ENCODE data around the gene FGFR1OP2. TPM values are rescaled to one million over a fixed set of nuclear protein-coding genes. Genes with fewer than 3 reads are reported as not detected.
"Not testable (repeated sequence)": the region's sequence is repeated elsewhere in the genome, so short reads cannot be mapped to it uniquely, and the experiment has no call there.

FGFR1OP2 gene
- total RNA-seq, 4 donors from 2014 or later: 68.1 to 134 (median 96.9) TPM

GRCh38 chr12:26941215-26941594, 2.9 kb downstream of the FGFR1OP2 start:
- H3K4me3 ChIP-seq (replicated peaks in 1 of 3): no peak overlapping the region
- TF ChIP-seq CTCF (IDR thresholded peaks at IDR 0.05) (no peak), POLR2A (IDR thresholded peaks at IDR 0.05) (no peak)
- no peaks in the 10 kb centered on the region for H3K27me3 ChIP-seq
- DNase-seq: no peak
- peak overlapping the region in 1 of 3 donors; percentile 12 for H3K27ac ChIP-seq
- no peaks in the 10 kb centered on the region for H3K36me3 ChIP-seq
- H3K4me1 ChIP-seq: peaks cover 35 to 40% of the 10 kb centered on the region in 2 donors
- no peaks in the 10 kb centered on the region for H3K9me3 ChIP-seq
- intact Hi-C loops (cut with DNase I): loop anchor here (5.0 kb wide), 1 partner anchor 71 kb away; the partner anchor contains the start of gene TM7SF3
- WGBS, 2 donors: 60 to 67% methylated on average over 1 of the region's 1 CpG

GRCh38 chr12:26948309-26948708, 10.0 kb downstream of the FGFR1OP2 start:
- 85 to 93% methylated on average over 1 of the region's 1 CpG for WGBS, 2 donors
- TF ChIP-seq POLR2A (IDR thresholded peaks at IDR 0.05) (no peak), CTCF (IDR thresholded peaks at IDR 0.05) (no peak)
- intact Hi-C loops (cut with DNase I): no loop called here

GRCh38 chr12:26953447-26953846, 15.2 kb downstream of the FGFR1OP2 start:
- Histone ChIP-seq H3K36me3 (peaks cover 5 to 11% of the 10 kb centered on the region in 2 donors), H3K27me3 (no peaks in the 10 kb centered on the region), H3K4me3 (replicated peaks in 1 of 3) (no peak overlapping the region), H3K27ac (peak overlapping the region in 2 of 3 donors; percentile 12 to 51), H3K4me1 (peaks cover 4 to 16% of the 10 kb centered on the region in 2 donors), H3K9me3 (no peaks in the 10 kb centered on the region)
- WGBS, 2 donors: 43 to 48% methylated on average over 1 of the region's 1 CpG
- intact Hi-C loops (cut with DNase I): no loop called here
- DNase-seq: peak; percentile 34
- TF ChIP-seq CTCF (IDR thresholded peaks at IDR 0.05): no peak
- TF ChIP-seq POLR2A (IDR thresholded peaks at IDR 0.05): no peak

More at GRCh38 chr12:26948309-26948708, 10.0 kb downstream of the FGFR1OP2 start:
- H3K36me3 ChIP-seq: no peaks in the 10 kb centered on the region
- H3K27ac ChIP-seq: no peak overlapping the region
- no peak for DNase-seq
- H3K27me3 ChIP-seq: no peaks in the 10 kb centered on the region
- H3K9me3 ChIP-seq: no peaks in the 10 kb centered on the region
- H3K4me1 ChIP-seq: peaks cover under 1 to 2% of the 10 kb centered on the region in 2 donors
- no peak overlapping the region for H3K4me3 ChIP-seq (replicated peaks in 1 of 3)

- intact Hi-C loops (cut with DNase I): no loop called here
- no peaks in the 10 kb centered on the region for H3K27me3 ChIP-seq
- no peaks in the 10 kb centered on the region for H3K9me3 ChIP-seq
- 26 to 48% methylated on average over 4 of the region's 4 CpGs for WGBS, 2 donors
- peak overlapping the region in 2 of 3 donors; percentile 12 to 51 for H3K27ac ChIP-seq
- no peak for TF ChIP-seq POLR2A (IDR thresholded peaks at IDR 0.05)
- no peak for TF ChIP-seq CTCF (IDR thresholded peaks at IDR 0.05)
- DNase-seq: no peak
- no peak overlapping the region for H3K4me3 ChIP-seq (replicated peaks in 1 of 3)
- peaks cover 4 to 16% of the 10 kb centered on the region in 2 donors for H3K4me1 ChIP-seq
- H3K36me3 ChIP-seq: peaks cover 5 to 11% of the 10 kb centered on the region in 2 donors
Measured at GRCh38 chr12:26954027-26954426, 15.8 kb downstream of the FGFR1OP2 start.

- WGBS, 2 donors: 80% methylated on average over 7 of the region's 7 CpGs
- peak in 1 of 2 donors; percentile 44 for DNase-seq
- H3K36me3 ChIP-seq: peaks cover 5 to 17% of the 10 kb centered on the region in 2 donors
Measured at GRCh38 chr12:26961391-26961790, 23.1 kb downstream of the FGFR1OP2 start.

More at GRCh38 chr12:26961391-26961790, 23.1 kb downstream of the FGFR1OP2 start:
- H3K27me3 ChIP-seq; H3K4me3 ChIP-seq (replicated peaks in 1 of 3); intact Hi-C loops (cut with DNase I); H3K9me3 ChIP-seq: not testable (repeated sequence)
- Histone ChIP-seq H3K4me1 (peaks cover 9 to 21% of the 10 kb centered on the region in 2 donors), H3K27ac (peak overlapping the region in 1 of 3 donors; percentile 11)
